ENCODE data around the gene DENND5A. TPM values are rescaled to one million over a fixed set of nuclear protein-coding genes. Genes with fewer than 3 reads are reported as not detected.

The DENND5A gene
- total RNA-seq, 4 donors from 2014 or later: 18.9 to 117 (median 22.7) TPM

DNA sequence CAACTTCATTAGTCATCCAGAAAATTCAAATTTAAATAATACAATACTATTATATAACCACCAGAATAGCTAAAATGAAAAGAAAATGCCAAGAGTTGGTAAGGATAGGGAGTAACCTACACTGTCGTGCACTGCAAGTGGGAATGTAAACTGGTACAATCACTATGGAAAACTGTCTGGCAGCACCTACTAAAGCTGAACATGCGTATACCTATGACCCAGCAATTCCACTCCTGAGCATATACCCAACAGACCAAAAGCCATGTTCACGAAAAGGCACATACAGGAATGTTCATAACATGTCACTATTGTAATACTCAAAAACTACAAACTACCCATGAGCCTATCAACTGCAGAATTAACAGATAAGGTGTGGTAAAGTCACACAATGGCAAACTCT, 32.7 kb downstream of the DENND5A start:
- H3K4me1 ChIP-seq: peaks cover 3 to 16% (median 6%) of the 10 kb centered on the region in 4 donors
- H3K27me3 ChIP-seq: no peaks in the 10 kb centered on the region
- no peak for DNase-seq
- H3K27ac ChIP-seq: peak overlapping the region in 2 of 4 donors; percentile 26 to 53
- intact Hi-C loops (cut with DNase I; ENCODE audit: low total_unique reads) (no loop called here), in situ Hi-C loops (cut with MboI; ENCODE audit: low pct_ligation_motif_present in 1 of 4, low pct_unique_long_range_greater_than_20kb in 1 of 4, low sequenced_read_pairs in 3 of 4) (no loop called here)
- no peaks in the 10 kb centered on the region for H3K36me3 ChIP-seq
- no peaks in the 10 kb centered on the region for H3K9me3 ChIP-seq
- no peak for TF ChIP-seq EP300 (IDR thresholded peaks at IDR 0.05; ENCODE audit: low read depth)
- TF ChIP-seq CTCF (IDR thresholded peaks at IDR 0.05): no peak
- no peak for TF ChIP-seq POLR2A (IDR thresholded peaks at IDR 0.05)
- no peak for TF ChIP-seq POLR2AphosphoS5 (IDR thresholded peaks at IDR 0.05)
- 90 to 92% methylated on average over 2 to 3 of the region's 3 CpGs for WGBS, 2 donors (ENCODE audit: low coverage in 1 of 2)
- H3K4me3 ChIP-seq: no peak overlapping the region

- TF ChIP-seq CTCF (IDR thresholded peaks at IDR 0.05): no peak
- no peak for TF ChIP-seq POLR2AphosphoS5 (IDR thresholded peaks at IDR 0.05)
- TF ChIP-seq EP300 (IDR thresholded peaks at IDR 0.05; ENCODE audit: low read depth): no peak
- TF ChIP-seq POLR2A (IDR thresholded peaks at IDR 0.05): no peak
- DNase-seq: no peak
- Histone ChIP-seq H3K4me3 (peak overlapping the region in 2 of 4 donors; percentile 6 to 31), H3K4me1 (peaks cover 3 to 16% (median 6%) of the 10 kb centered on the region in 4 donors), H3K36me3 (no peaks in the 10 kb centered on the region), H3K27ac (peak overlapping the region; percentile 47 to 71 (median 56)), H3K9me3 (no peaks in the 10 kb centered on the region), H3K27me3 (no peaks in the 10 kb centered on the region)
- 0 to 3% methylated on average over 1 of the region's 1 CpG for WGBS, 2 donors (ENCODE audit: low coverage in 1 of 2)
- in situ Hi-C loops (cut with MboI; ENCODE audit: low pct_ligation_motif_present in 1 of 4, low pct_unique_long_range_greater_than_20kb in 1 of 4, low sequenced_read_pairs in 3 of 4): no loop called here
- intact Hi-C loops (cut with DNase I; ENCODE audit: low total_unique reads): no loop called here
These were observed 33.3 kb downstream of the DENND5A start for GRCh38 chr11:9231848-9232177.

- no peaks in the 10 kb centered on the region for H3K36me3 ChIP-seq
- no peak overlapping the region for H3K27ac ChIP-seq
- 84% methylated on average over 3 of the region's 3 CpGs; no CpG with 5 or more reads in 1 of the 2 donors for WGBS, 2 donors (ENCODE audit: low coverage in 1 of 2)
- no peaks in the 10 kb centered on the region for H3K27me3 ChIP-seq
- TF ChIP-seq POLR2AphosphoS5 (IDR thresholded peaks at IDR 0.05) (no peak), POLR2A (IDR thresholded peaks at IDR 0.05) (no peak), CTCF (IDR thresholded peaks at IDR 0.05) (no peak), EP300 (IDR thresholded peaks at IDR 0.05; ENCODE audit: low read depth) (no peak)
- peaks cover 3 to 16% (median 6%) of the 10 kb centered on the region in 4 donors for H3K4me1 ChIP-seq
- intact Hi-C loops (cut with DNase I; ENCODE audit: low total_unique reads): no loop called here
- H3K9me3 ChIP-seq: no peaks in the 10 kb centered on the region
- in situ Hi-C loops (cut with MboI; ENCODE audit: low pct_ligation_motif_present in 1 of 4, low pct_unique_long_range_greater_than_20kb in 1 of 4, low sequenced_read_pairs in 3 of 4): no loop called here
- no peak overlapping the region for H3K4me3 ChIP-seq
- DNase-seq: no peak
These were observed 34.9 kb downstream of the DENND5A start for GRCh38 chr11:9230296-9230695.

- 89 to 94% methylated on average over 2 to 5 of the region's 5 CpGs for WGBS, 2 donors (ENCODE audit: low coverage in 1 of 2)
- H3K36me3 ChIP-seq: no peaks in the 10 kb centered on the region
- no peak for DNase-seq
- intact Hi-C loops (cut with DNase I; ENCODE audit: low total_unique reads): no loop called here
- in situ Hi-C loops (cut with MboI; ENCODE audit: low pct_ligation_motif_present in 1 of 4, low pct_unique_long_range_greater_than_20kb in 1 of 4, low sequenced_read_pairs in 3 of 4): no loop called here
- no peak overlapping the region for H3K4me3 ChIP-seq
- H3K9me3 ChIP-seq: no peaks in the 10 kb centered on the region
- H3K4me1 ChIP-seq: peaks cover 3 to 16% (median 6%) of the 10 kb centered on the region in 4 donors
- TF ChIP-seq EP300 (IDR thresholded peaks at IDR 0.05; ENCODE audit: low read depth) (no peak), POLR2A (IDR thresholded peaks at IDR 0.05) (no peak), CTCF (IDR thresholded peaks at IDR 0.05) (no peak), POLR2AphosphoS5 (IDR thresholded peaks at IDR 0.05) (no peak)
- no peak overlapping the region for H3K27ac ChIP-seq
- no peaks in the 10 kb centered on the region for H3K27me3 ChIP-seq
These were observed 37.1 kb downstream of the DENND5A start for GRCh38 chr11:9228091-9228490.
